ENCODE results near the gene RPP38. TPM values are rescaled to one million over a fixed set of nuclear protein-coding genes. Genes with fewer than 3 reads are reported as not detected.
A peak's percentile ranks its signal among the peaks of the same experiment; 100 is the strongest.

RPP38 gene
- total RNA-seq, 2 experiments from 2014 or later = 12.9 to 14.9 TPM

DNA sequence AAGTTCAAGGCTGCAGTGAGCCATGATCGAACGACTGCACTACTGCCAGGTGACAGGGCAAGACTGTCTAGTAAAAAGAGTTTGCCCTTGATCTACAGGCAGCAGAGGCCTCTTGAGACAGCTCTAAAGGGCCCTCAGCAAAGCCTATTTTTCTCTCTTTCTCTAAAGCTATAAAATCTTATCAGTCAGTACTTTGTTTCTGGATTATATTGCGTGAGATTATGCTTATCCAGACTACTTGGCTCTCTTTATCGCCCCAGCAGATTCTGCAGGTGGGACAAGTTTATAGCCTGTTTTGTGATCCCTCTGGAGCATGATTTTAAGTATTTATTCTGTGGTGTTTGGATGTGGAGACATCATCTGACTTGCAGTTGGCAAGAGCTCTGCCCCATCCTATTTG, 2.7 kb downstream of the RPP38 start:
- POLR2A ChIA-PET = interaction anchor here (1.3 kb wide), 1 partner anchor 69 kb away, joined by 4 read pairs; the partner anchor contains the start of gene NMT2
- intact Hi-C loops (cut with DNase I, micrococcal nuclease) = loop anchor here (5.0 to 10.0 kb wide), 7 partner anchors 67 to 1513 kb away; partner anchors contain the start of genes CDNF (in 1 of the 2), FAM171A1 (in 1 of the 2), HSPA14 (in 1 of the 2) and MEIG1 (in 1 of the 2)
- Mint-ChIP-seq H3K36me3 (ENCODE audit: low read depth) (peaks cover 56% of the 10 kb centered on the region), H3K4me1 (ENCODE audit: low read depth) (peaks cover 38% of the 10 kb centered on the region), H3K27ac (peak overlapping the region; percentile 68), H3K27me3 (no peaks in the 10 kb centered on the region), H3K9me3 (no peaks in the 10 kb centered on the region), H3K4me3 (peak overlapping the region; percentile 54)
- Histone ChIP-seq H3K36me3 (ENCODE audit: insufficient read depth, low read length) (peaks cover 49% of the 10 kb centered on the region), H3K27me3 (ENCODE audit: control insufficient read depth in 1 of 2, insufficient read depth in 2 of 2, low read length in 2 of 2) (no peaks in the 10 kb centered on the region), H3K27ac (ENCODE audit: low read depth in 1 of 2, low read length in 2 of 2) (peak overlapping the region in 1 of 2 donors; percentile 5), H3K4me1 (ENCODE audit: insufficient read depth, low read length) (peaks cover 43% of the 10 kb centered on the region), H3K9me3 (ENCODE audit: control insufficient read depth in 1 of 2, insufficient read depth in 1 of 2, low read length in 2 of 2) (no peaks in the 10 kb centered on the region), H3K4me3 (ENCODE audit: low read length) (no peak overlapping the region)
- DNase-seq (no peak), ATAC-seq (ENCODE audit: poor library complexity) (no peak)
- CTCF ChIA-PET = no interaction called here
- TF ChIP-seq, protein P1, sequence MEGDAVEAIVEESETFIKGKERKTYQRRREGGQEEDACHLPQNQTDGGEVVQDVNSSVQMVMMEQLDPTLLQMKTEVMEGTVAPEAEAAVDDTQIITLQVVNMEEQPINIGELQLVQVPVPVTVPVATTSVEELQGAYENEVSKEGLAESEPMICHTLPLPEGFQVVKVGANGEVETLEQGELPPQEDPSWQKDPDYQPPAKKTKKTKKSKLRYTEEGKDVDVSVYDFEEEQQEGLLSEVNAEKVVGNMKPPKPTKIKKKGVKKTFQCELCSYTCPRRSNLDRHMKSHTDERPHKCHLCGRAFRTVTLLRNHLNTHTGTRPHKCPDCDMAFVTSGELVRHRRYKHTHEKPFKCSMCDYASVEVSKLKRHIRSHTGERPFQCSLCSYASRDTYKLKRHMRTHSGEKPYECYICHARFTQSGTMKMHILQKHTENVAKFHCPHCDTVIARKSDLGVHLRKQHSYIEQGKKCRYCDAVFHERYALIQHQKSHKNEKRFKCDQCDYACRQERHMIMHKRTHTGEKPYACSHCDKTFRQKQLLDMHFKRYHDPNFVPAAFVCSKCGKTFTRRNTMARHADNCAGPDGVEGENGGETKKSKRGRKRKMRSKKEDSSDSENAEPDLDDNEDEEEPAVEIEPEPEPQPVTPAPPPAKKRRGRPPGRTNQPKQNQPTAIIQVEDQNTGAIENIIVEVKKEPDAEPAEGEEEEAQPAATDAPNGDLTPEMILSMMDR (IDR thresholded peaks at IDR 0.05) = no peak

DNA sequence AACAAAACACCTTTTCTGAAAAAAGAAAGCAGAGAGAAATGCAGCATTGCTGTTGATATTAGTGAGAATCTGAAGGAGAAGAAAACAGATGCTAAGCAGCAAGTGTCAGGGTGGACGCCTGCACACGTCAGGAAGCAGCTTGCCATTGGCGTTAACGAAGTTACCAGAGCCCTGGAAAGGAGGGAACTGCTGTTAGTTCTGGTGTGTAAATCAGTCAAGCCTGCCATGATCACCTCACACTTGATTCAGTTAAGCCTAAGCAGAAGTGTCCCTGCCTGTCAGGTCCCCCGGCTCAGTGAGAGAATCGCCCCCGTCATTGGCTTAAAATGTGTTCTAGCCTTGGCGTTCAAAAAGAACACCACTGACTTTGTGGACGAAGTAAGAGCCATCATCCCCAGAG, 6.4 kb downstream of the RPP38 start:
- Mint-ChIP-seq H3K27me3 (no peaks in the 10 kb centered on the region), H3K9me3 (no peaks in the 10 kb centered on the region), H3K36me3 (ENCODE audit: low read depth) (peaks cover 79% of the 10 kb centered on the region), H3K4me1 (ENCODE audit: low read depth) (peaks cover 27% of the 10 kb centered on the region), H3K4me3 (no peak overlapping the region), H3K27ac (no peak overlapping the region)
- ATAC-seq (ENCODE audit: poor library complexity) (no peak), DNase-seq (no peak)
- CTCF ChIA-PET = no interaction called here
- H3K9me3 ChIP-seq (ENCODE audit: control insufficient read depth in 1 of 2, insufficient read depth in 1 of 2, low read length in 2 of 2) = no peaks in the 10 kb centered on the region
- TF ChIP-seq, protein P1 (IDR thresholded peaks at IDR 0.05) = no peak
- peaks cover 29% of the 10 kb centered on the region for H3K4me1 ChIP-seq (ENCODE audit: insufficient read depth, low read length)
- POLR2A ChIA-PET = no interaction called here
- H3K4me3 ChIP-seq (ENCODE audit: low read length) = no peak overlapping the region
- no peak overlapping the region for H3K27ac ChIP-seq (ENCODE audit: low read depth in 1 of 2, low read length in 2 of 2)
- H3K36me3 ChIP-seq (ENCODE audit: insufficient read depth, low read length) = peaks cover 64% of the 10 kb centered on the region
- H3K27me3 ChIP-seq (ENCODE audit: control insufficient read depth in 1 of 2, insufficient read depth in 2 of 2, low read length in 2 of 2) = no peaks in the 10 kb centered on the region
- intact Hi-C loops (cut with DNase I, micrococcal nuclease) = loop anchor here (10.0 kb wide), 2 partner anchors 271 to 609 kb away; partner anchors contain the start of gene FAM171A1 (in 1 of the 2)

DNA sequence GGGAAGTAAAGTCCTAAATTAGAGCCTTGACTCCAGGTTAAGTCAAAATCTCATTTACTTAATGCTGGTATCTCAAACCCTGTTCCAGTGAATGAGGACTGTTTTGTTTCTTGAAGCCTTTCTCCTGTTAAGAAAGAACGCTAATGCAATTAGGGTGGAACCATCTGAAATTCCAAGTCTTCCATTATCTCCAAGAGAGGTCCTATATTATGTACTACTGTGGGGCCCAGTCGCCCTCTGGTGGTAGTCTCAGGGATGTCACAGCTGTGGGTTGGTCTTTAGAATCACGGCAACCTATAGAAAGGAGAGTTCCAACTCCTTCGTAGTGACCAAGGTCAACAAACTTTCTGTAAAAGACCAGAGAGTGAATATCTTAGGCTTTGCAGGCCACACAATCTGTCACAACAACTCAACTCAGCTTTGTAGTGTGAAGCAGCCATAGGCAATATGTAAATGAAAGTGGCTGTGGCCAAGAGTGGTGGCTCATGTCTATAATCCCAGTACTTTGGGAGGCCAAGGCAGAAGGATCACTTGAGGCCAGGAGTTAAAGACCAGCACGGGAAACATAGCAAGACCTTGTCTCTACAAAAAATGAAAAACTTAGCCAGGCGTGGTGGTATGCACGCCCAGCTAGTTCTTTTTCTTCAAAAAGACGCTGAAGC, 9.3 kb downstream of the RPP38 start:
- peaks cover 8% of the 10 kb centered on the region for H3K4me1 Mint-ChIP-seq (ENCODE audit: low read depth)
- Histone ChIP-seq H3K4me3 (ENCODE audit: low read length) (no peak overlapping the region), H3K36me3 (ENCODE audit: insufficient read depth, low read length) (peaks cover 67% of the 10 kb centered on the region), H3K9me3 (ENCODE audit: control insufficient read depth in 1 of 2, insufficient read depth in 1 of 2, low read length in 2 of 2) (no peaks in the 10 kb centered on the region), H3K27ac (ENCODE audit: low read depth in 1 of 2, low read length in 2 of 2) (no peak overlapping the region), H3K4me1 (ENCODE audit: insufficient read depth, low read length) (peaks cover 6% of the 10 kb centered on the region), H3K27me3 (ENCODE audit: control insufficient read depth in 1 of 2, insufficient read depth in 2 of 2, low read length in 2 of 2) (no peaks in the 10 kb centered on the region)
- DNase-seq (peak; percentile 43 to 83 (median 59)), ATAC-seq (ENCODE audit: poor library complexity) (peak; percentile 96)
- peak overlapping the region; percentile 63 for H3K27ac Mint-ChIP-seq
- no peak overlapping the region for H3K4me3 Mint-ChIP-seq
- intact Hi-C loops (cut with DNase I, micrococcal nuclease) = loop anchor here (1.0 to 10.0 kb wide), 9 partner anchors 56 to 910 kb away; partner anchors contain the start of gene FAM171A1 (in 2 of the 2)
- CTCF ChIA-PET = interaction anchor here (0.6 to 1.3 kb wide), 10 partner anchors 9 to 158 kb away, joined by 3 to 5 read pairs (median 3); partner anchors contain the start of genes NMT2 and RPP38
- H3K27me3 Mint-ChIP-seq = no peaks in the 10 kb centered on the region
- H3K36me3 Mint-ChIP-seq (ENCODE audit: low read depth) = peaks cover 79% of the 10 kb centered on the region
- H3K9me3 Mint-ChIP-seq = no peaks in the 10 kb centered on the region
- TF ChIP-seq, protein P1 (IDR thresholded peaks at IDR 0.05) = peak; percentile 94
- POLR2A ChIA-PET = interaction anchor here (0.7 to 1.2 kb wide), 4 partner anchors 9 to 120 kb away, joined by 3 to 6 read pairs (median 4); partner anchors contain the start of genes NMT2 and RPP38
